Islet of Langerhans (tissue), 1 donor: Measurements from ENCODE around the gene UBASH3A.
A peak's percentile ranks its signal among the peaks of the same experiment; 100 is the strongest.

Experiments
- FAIRE-seq: peaks from one replicate; lab custom pipeline; 2011; peaks lifted over from hg19 to GRCh38; lab: Jason Lieb, UNC

UBASH3A gene

GRCh38 chr21:42452401-42453223, 48.9 kb downstream of the UBASH3A start:
- FAIRE-seq = no peak

GRCh38 chr21:42453224-42453985, 49.7 kb downstream of the UBASH3A start:
- no peak for FAIRE-seq

- FAIRE-seq = no peak
These were observed 50.4 kb downstream of the UBASH3A start for GRCh38 chr21:42453986-42454570.

GRCh38 chr21:42454786-42455185, 51.1 kb downstream of the UBASH3A start:
- no peak for FAIRE-seq

GRCh38 chr21:42455196-42455595, 51.5 kb downstream of the UBASH3A start:
- FAIRE-seq = no peak

- FAIRE-seq = no peak
These were observed 52.2 kb downstream of the UBASH3A start for GRCh38 chr21:42455754-42456440.

GRCh38 chr21:42456457-42456856, 52.8 kb downstream of the UBASH3A start:
- FAIRE-seq = no peak

- no peak for FAIRE-seq
These were observed 55.4 kb downstream of the UBASH3A start for GRCh38 chr21:42459082-42459460.

- FAIRE-seq = no peak
These were observed 56.0 kb downstream of the UBASH3A start for GRCh38 chr21:42459546-42460215.

- no peak for FAIRE-seq
These were observed 56.9 kb downstream of the UBASH3A start for GRCh38 chr21:42460391-42461184.

- no peak for FAIRE-seq
These were observed 57.5 kb downstream of the UBASH3A start for GRCh38 chr21:42461185-42461520.

- no peak for FAIRE-seq
These were observed 58.5 kb downstream of the UBASH3A start for GRCh38 chr21:42461881-42462877.

- no peak for FAIRE-seq
These were observed 60.3 kb downstream of the UBASH3A start for GRCh38 chr21:42463861-42464515.

- no peak for FAIRE-seq
These were observed 61.5 kb downstream of the UBASH3A start for GRCh38 chr21:42465008-42465802.

GRCh38 chr21:42465803-42466127, 62.1 kb downstream of the UBASH3A start:
- no peak for FAIRE-seq

- no peak for FAIRE-seq
These were observed 63.0 kb downstream of the UBASH3A start for GRCh38 chr21:42466700-42467099.

- peak; percentile 53 for FAIRE-seq
These were observed 63.7 kb downstream of the UBASH3A start for GRCh38 chr21:42467140-42467983.
